IMR-90 (cell line): ENCODE measurements around the gene PMEPA1.

Experiments used
- BHLHE40 ChIP-seq: fragments of 150-350 bp; IDR thresholded peaks from 2 replicates; pipeline ENCODE4 v1.6.1; 2016; ENCODE audit warnings: mild to moderate bottlenecking, low read depth, low read length
- CEBPB ChIP-seq: IDR thresholded peaks from 2 replicates; pipeline ENCODE4 v1.6.1; 2012; ENCODE audit warnings: low read depth, low read length, improper control_type of control experiment
- CHD1 ChIP-seq: IDR thresholded peaks from 2 replicates; pipeline ENCODE4 v1.6.1; 2012; ENCODE audit warnings: low read depth, low read length, improper control_type of control experiment
- FOS ChIP-seq: fragments of 150-350 bp; IDR thresholded peaks from 2 replicates; pipeline ENCODE4 v1.6.1; 2016; ENCODE audit warnings: low read depth, low read length
- MAFK ChIP-seq: IDR thresholded peaks from 2 replicates; pipeline ENCODE4 v1.6.1; 2012; ENCODE audit warnings: low read depth, low read length, improper control_type of control experiment
- MXI1 ChIP-seq: IDR thresholded peaks from 2 replicates; pipeline ENCODE4 v1.6.1; 2012; ENCODE audit warnings: low read depth, mild to moderate bottlenecking, low read length, moderate library complexity, borderline replicate concordance
- NFE2L2 ChIP-seq: fragments of 150-350 bp; IDR thresholded peaks from 2 replicates; pipeline ENCODE4 v1.6.1; 2016; ENCODE audit warnings: low read depth, mild to moderate bottlenecking, low read length
- POLR2A ChIP-seq: IDR thresholded peaks from 2 replicates; pipeline ENCODE4 v1.6.1; 2012; ENCODE audit warnings: mild to moderate bottlenecking, low read depth, low read length
- RAD21 ChIP-seq: IDR thresholded peaks from 2 replicates; pipeline ENCODE4 v1.6.1; 2012; ENCODE audit warnings: low read length, improper control_type of control experiment
- RFX5 ChIP-seq: IDR thresholded peaks from 2 replicates; pipeline ENCODE4 v1.8.0; 2012; ENCODE audit warnings: low read depth, mild to moderate bottlenecking, low read length, moderate library complexity
- USF2 ChIP-seq: fragments of 150-350 bp; IDR thresholded peaks from 2 replicates; pipeline ENCODE4 v1.6.1; 2017; ENCODE audit warnings: mild to moderate bottlenecking, antibody characterized with exemption, low read length, low read depth
- TF ChIP-seq, protein P1 (sequence below): conservative IDR thresholded peaks from 2 replicates; pipeline ENCODE4 v1.5.1; 2012; ENCODE audit warnings: mild to moderate bottlenecking, low read depth, low read length, improper control_type of control experiment

- TF ChIP-seq, protein P1, sequence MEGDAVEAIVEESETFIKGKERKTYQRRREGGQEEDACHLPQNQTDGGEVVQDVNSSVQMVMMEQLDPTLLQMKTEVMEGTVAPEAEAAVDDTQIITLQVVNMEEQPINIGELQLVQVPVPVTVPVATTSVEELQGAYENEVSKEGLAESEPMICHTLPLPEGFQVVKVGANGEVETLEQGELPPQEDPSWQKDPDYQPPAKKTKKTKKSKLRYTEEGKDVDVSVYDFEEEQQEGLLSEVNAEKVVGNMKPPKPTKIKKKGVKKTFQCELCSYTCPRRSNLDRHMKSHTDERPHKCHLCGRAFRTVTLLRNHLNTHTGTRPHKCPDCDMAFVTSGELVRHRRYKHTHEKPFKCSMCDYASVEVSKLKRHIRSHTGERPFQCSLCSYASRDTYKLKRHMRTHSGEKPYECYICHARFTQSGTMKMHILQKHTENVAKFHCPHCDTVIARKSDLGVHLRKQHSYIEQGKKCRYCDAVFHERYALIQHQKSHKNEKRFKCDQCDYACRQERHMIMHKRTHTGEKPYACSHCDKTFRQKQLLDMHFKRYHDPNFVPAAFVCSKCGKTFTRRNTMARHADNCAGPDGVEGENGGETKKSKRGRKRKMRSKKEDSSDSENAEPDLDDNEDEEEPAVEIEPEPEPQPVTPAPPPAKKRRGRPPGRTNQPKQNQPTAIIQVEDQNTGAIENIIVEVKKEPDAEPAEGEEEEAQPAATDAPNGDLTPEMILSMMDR = no peak
- TF ChIP-seq NFE2L2 = no peak
- no peak for TF ChIP-seq CEBPB
- TF ChIP-seq USF2 = no peak
- no peak for TF ChIP-seq POLR2A
- no peak for TF ChIP-seq MXI1
- TF ChIP-seq FOS = no peak
- TF ChIP-seq BHLHE40 = no peak
- no peak for TF ChIP-seq RAD21
- TF ChIP-seq RFX5 = no peak
- no peak for TF ChIP-seq CHD1
- no peak for TF ChIP-seq MAFK
Observed at GRCh38 chr20:57711311-57711712, 1.5 kb upstream of the PMEPA1 start.
